GM10248 (cell line): ENCODE measurements around the gene TFR2.

ENCODE experiments used
- CTCF ChIA-PET: fragments of 300-600 bp; sonication (Branson Sonifier 250); formaldehyde crosslinking; extraction: SDS; loops from one replicate; lab custom pipeline; 2021; ENCODE audit warnings: antibody characterized with exemption; lab: Yijun Ruan, JAX
- POLR2A ChIA-PET: fragments of 350-650 bp; sonication (Branson Sonifier 250); formaldehyde crosslinking; extraction: SDS; loops from one replicate; lab custom pipeline; 2020; ENCODE audit warnings: antibody characterized with exemption; lab: Yijun Ruan, JAX
- DNase-seq: peaks from one replicate; pipeline ENCODE4 v3.0.0; 2012; ENCODE audit errors: extremely low spot score
- CTCF ChIP-seq: IDR thresholded peaks from 2 replicates; pipeline ENCODE4 v1.5.1; 2012; ENCODE audit warnings: mild to moderate bottlenecking, low read depth; ENCODE audit errors: extremely low read depth, missing control alignments, control extremely low read depth

TFR2 gene

DNA sequence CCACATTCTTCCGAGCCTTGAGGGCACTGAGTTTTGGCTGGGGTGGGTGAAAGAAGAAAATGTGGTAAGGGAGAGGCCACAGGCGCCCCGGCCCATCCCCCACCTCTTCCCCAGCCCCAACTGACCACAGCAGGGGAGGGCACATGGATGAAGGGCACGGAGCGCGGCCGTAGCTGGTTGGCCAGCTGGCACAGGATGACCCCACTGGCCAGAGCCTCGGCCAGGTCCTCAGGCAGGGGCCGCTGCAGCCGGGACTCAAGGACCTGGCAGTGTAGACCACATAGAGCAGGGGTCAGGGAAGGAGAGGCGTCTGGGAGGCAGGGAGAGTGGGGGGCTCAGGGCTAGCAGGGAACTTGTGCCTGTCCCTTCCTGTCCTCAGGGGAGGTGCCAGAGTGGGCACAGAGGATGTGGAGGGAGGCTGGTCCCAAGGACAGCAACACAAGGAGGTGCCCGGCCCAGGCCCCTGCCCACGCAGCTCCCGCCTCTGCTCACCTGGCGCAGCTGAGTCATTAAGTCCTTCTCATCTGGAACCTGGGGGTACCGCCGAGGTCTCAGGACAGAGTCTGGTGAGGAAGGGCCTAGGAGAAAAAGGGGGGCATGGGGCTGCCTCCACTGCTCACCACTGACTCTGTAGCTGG is 65.5 kb downstream of the TFR2 start:
- POLR2A ChIA-PET, result interaction anchor here (0.9 kb wide), 1 partner anchor 11 kb away, joined by 3 read pairs; the partner anchor contains the start of gene FBXO24

GRCh38 chr7:100575206-100575631 is 66.1 kb downstream of the TFR2 start:
- ChIA-PET CTCF (no interaction called here), POLR2A (no interaction called here)
- DNase-seq, result no peak
- TF ChIP-seq CTCF, result no peak

More for the DNA sequence above, 65.5 kb downstream of the TFR2 start:
- CTCF ChIA-PET, result no interaction called here
- TF ChIP-seq CTCF, result no peak
- DNase-seq, result no peak

- TF ChIP-seq CTCF, result no peak
- ChIA-PET CTCF (no interaction called here), POLR2A (no interaction called here)
- no peak for DNase-seq
Measured at GRCh38 chr7:100574362-100575205, 66.8 kb downstream of the TFR2 start.

DNA sequence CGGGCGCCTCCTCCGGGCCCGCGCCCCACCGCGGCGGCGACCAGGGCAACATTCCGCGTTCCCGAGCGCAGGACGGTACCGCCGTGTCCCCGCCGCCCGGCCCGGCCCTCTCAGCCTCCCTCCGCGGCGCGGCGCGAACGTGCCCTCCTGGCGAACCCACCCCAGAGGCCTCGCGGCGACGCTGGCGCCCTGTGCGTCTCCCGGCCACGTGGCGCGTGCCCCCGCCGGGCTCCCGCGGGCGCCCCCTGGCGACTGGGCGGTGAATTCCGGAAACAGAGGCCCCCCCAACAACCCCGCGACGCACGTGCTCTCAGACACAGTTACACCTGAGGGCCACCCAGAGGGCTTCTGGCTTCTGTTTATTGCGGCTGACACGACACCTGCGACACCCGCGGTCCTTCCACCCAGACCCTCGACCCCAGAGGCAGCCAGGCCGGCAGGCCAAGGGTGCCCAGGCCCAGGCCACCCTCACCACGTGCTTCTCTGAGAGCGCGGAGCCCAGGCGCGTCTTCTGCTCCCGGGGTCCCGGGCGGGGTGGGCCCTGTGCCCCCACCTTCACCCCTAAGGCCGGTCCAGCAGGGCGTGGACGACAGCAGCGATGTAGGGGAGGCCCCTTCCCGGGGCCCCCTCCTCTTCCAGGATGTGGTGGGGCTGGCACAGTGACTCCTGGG is 67.5 kb downstream of the TFR2 start, which contains the start of gene SAP25:
TSS of gene SAP25 (minus strand) at position 210 of the 671 bp plus-strand sequence. CDS start at position 52, 158 bp downstream.
- no peak for DNase-seq
- ChIA-PET POLR2A (no interaction called here), CTCF (interaction anchor here (1.8 to 2.0 kb wide), 2 partner anchors 10 to 12 kb away, joined by 7 to 10 read pairs; partner anchors contain the start of genes FBXO24 and LRCH4)
- peak; percentile 5 for TF ChIP-seq CTCF

- DNase-seq, result no peak
- POLR2A ChIA-PET, result no interaction called here
- CTCF ChIA-PET, result interaction anchor here (0.6 to 2.2 kb wide), 5 partner anchors 9 to 14 kb away, joined by 3 to 13 read pairs (median 7); partner anchors contain the start of genes FBXO24 and LRCH4
- TF ChIP-seq CTCF, result no peak
Measured at GRCh38 chr7:100572949-100573675, 68.2 kb downstream of the TFR2 start.
